ENCODE data around the gene ZNF575.

DNA sequence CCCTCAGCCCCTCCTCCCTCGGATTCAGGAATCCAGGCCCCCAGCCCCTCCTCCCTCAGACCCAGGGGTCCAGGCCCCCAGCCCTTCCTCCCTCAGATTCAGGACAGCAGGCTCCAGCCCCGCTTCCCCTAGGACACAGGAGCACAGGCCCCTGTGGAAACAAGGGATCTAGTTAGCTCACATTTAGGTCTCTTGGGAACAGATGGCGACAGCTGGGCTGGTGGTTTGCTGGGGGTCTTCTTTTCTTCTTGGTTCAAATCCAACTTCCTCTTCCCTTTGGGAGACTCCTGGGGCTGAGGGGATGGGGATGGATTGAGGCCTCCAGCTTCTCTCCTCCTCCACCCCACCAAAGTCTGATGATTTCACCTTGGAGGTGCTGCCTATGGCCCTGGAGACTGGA is 19.6 kb downstream of the ZNF575 start:
- TF ChIP-seq CTCF (tag by site-specific recombination; IDR thresholded peaks at IDR 0.05) (no peak), KLF16 (tag by site-specific recombination; IDR thresholded peaks at IDR 0.05) (no peak), ZNF146 (tag by site-specific recombination; IDR thresholded peaks at IDR 0.05) (no peak), ZBTB11 (tag by site-specific recombination; conservative IDR thresholded peaks at IDR 0.05; ENCODE audit: low read depth) (no peak), SP3 (tag by site-specific recombination; IDR thresholded peaks at IDR 0.05) (no peak), ZNF670 (tag by site-specific recombination; IDR thresholded peaks at IDR 0.05; ENCODE audit: low read depth) (no peak), ZNF214 (tag by site-specific recombination; IDR thresholded peaks at IDR 0.05; ENCODE audit: borderline replicate concordance) (no peak)
- TF ChIP-seq, protein P1, sequence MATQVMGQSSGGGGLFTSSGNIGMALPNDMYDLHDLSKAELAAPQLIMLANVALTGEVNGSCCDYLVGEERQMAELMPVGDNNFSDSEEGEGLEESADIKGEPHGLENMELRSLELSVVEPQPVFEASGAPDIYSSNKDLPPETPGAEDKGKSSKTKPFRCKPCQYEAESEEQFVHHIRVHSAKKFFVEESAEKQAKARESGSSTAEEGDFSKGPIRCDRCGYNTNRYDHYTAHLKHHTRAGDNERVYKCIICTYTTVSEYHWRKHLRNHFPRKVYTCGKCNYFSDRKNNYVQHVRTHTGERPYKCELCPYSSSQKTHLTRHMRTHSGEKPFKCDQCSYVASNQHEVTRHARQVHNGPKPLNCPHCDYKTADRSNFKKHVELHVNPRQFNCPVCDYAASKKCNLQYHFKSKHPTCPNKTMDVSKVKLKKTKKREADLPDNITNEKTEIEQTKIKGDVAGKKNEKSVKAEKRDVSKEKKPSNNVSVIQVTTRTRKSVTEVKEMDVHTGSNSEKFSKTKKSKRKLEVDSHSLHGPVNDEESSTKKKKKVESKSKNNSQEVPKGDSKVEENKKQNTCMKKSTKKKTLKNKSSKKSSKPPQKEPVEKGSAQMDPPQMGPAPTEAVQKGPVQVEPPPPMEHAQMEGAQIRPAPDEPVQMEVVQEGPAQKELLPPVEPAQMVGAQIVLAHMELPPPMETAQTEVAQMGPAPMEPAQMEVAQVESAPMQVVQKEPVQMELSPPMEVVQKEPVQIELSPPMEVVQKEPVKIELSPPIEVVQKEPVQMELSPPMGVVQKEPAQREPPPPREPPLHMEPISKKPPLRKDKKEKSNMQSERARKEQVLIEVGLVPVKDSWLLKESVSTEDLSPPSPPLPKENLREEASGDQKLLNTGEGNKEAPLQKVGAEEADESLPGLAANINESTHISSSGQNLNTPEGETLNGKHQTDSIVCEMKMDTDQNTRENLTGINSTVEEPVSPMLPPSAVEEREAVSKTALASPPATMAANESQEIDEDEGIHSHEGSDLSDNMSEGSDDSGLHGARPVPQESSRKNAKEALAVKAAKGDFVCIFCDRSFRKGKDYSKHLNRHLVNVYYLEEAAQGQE (tag by site-specific recombination; IDR thresholded peaks at IDR 0.05), result no peak

Measured in HEK293 (cell line).